BJ (cell line): Measurements from ENCODE around the gene PHRF1. TPM values are rescaled to one million over a fixed set of nuclear protein-coding genes. Genes with fewer than 3 reads are reported as not detected.

Experiments
- CTCF ChIA-PET: fragments of 350-600 bp; formaldehyde crosslinking; extraction: SDS; loops from one replicate; lab custom pipeline; 2021; ENCODE audit warnings: antibody characterized with exemption, inconsistent platforms; lab: Yijun Ruan, JAX
- POLR2A ChIA-PET: fragments of 300-600 bp; sonication (Branson Sonifier 250); formaldehyde crosslinking; extraction: SDS; loops from one replicate; lab custom pipeline; 2021; ENCODE audit warnings: antibody characterized with exemption; lab: Charles Lee
- DNase-seq: peaks from one replicate; pipeline ENCODE4 v3.0.0-alpha.2; 2011; ENCODE audit warnings: low read depth
- H3K27me3 ChIP-seq: 2 replicates; pipeline ENCODE4 v1.6.0; 2011; ENCODE audit warnings: low read length; ENCODE audit not compliant: control insufficient read depth, insufficient read depth
- H3K36me3 ChIP-seq: 2 replicates; pipeline ENCODE4 v1.5.1; 2011; ENCODE audit warnings: low read length; ENCODE audit not compliant: control insufficient read depth, insufficient read depth
- H3K4me3 ChIP-seq: 2 replicates; pipeline ENCODE4 v1.5.1; 2011; ENCODE audit warnings: low read depth, mild to moderate bottlenecking, control low read depth, low read length
- CTCF ChIP-seq: IDR thresholded peaks from 2 replicates; pipeline ENCODE4 v1.5.1; 2011; ENCODE audit warnings: low read depth, mild to moderate bottlenecking, control low read depth, inconsistent platforms, low read length, moderate library complexity; ENCODE audit not compliant: insufficient read depth
- polyA plus RNA-seq: library from polyadenylated mRNA; depleted of rRNA; stranded (reverse); fragments of >200 nt; gene quantifications from 2 replicates; pipeline ENCODE4 v1.2.3, GENCODE V29; 2011

PHRF1 gene
- polyA plus RNA-seq, 1 experiment, result 10.7 TPM

GRCh38 chr11:608791-609251 is 32.6 kb downstream of the PHRF1 start:
- Histone ChIP-seq H3K36me3 (peaks cover 61% of the 10 kb centered on the region), H3K27me3 (no peaks in the 10 kb centered on the region), H3K4me3 (no peak overlapping the region)
- ChIA-PET POLR2A (no interaction called here), CTCF (no interaction called here)
- DNase-seq, result no peak
- TF ChIP-seq CTCF, result no peak

GRCh38 chr11:609341-609811 is 33.1 kb downstream of the PHRF1 start:
- ChIA-PET CTCF (no interaction called here), POLR2A (no interaction called here)
- DNase-seq, result no peak
- Histone ChIP-seq H3K36me3 (peaks cover 62% of the 10 kb centered on the region), H3K27me3 (no peaks in the 10 kb centered on the region), H3K4me3 (no peak overlapping the region)
- TF ChIP-seq CTCF, result no peak

GRCh38 chr11:610146-610801 is 34.0 kb downstream of the PHRF1 start:
- peaks cover 56% of the 10 kb centered on the region for H3K36me3 ChIP-seq
- ChIA-PET POLR2A (no interaction called here), CTCF (interaction anchor here (0.7 kb wide), 1 partner anchor 178 kb away, joined by 3 read pairs; no protein-coding TSS in a partner anchor)
- H3K27me3 ChIP-seq, result no peaks in the 10 kb centered on the region
- TF ChIP-seq CTCF, result no peak
- H3K4me3 ChIP-seq, result no peak overlapping the region
- DNase-seq, result no peak

GRCh38 chr11:611001-611996 is 35.0 kb downstream of the PHRF1 start:
- no peak overlapping the region for H3K4me3 ChIP-seq
- no peak for TF ChIP-seq CTCF
- ChIA-PET POLR2A (no interaction called here), CTCF (interaction anchor here (0.6 to 1.3 kb wide), 4 partner anchors 8 to 237 kb away, joined by 3 to 6 read pairs (median 4); no protein-coding TSS in a partner anchor)
- peaks cover 46% of the 10 kb centered on the region for H3K36me3 ChIP-seq
- no peak for DNase-seq
- H3K27me3 ChIP-seq, result no peaks in the 10 kb centered on the region
